ENCODE measurements around the gene RABL2B. TPM values are rescaled to one million over a fixed set of nuclear protein-coding genes. Genes with fewer than 3 reads are reported as not detected.

The RABL2B gene
- total RNA-seq, 1 experiment from 2014 or later: 19.0 TPM

- peaks cover 8 to 10% of the 10 kb centered on the region in 2 experiments for H3K4me1 Mint-ChIP-seq
- no peak overlapping the region for H3K9ac ChIP-seq (ENCODE audit: extremely low read depth, insufficient read length, low read length)
- no peak overlapping the region for H3K4me3 Mint-ChIP-seq
- no peak overlapping the region for H3T11ph ChIP-seq (ENCODE audit: low read length)
- no peak overlapping the region for H4K5ac ChIP-seq (ENCODE audit: insufficient read length, low read depth, low read length)
- H4K91ac ChIP-seq (ENCODE audit: insufficient read length, low read depth, low read length): no peak overlapping the region
- H3K23me2 ChIP-seq (ENCODE audit: insufficient read length, low read depth, low read length, poor library complexity, severe bottlenecking): peaks cover 9% of the 10 kb centered on the region
- H2BK5ac ChIP-seq (ENCODE audit: insufficient read length, low read length): no peak overlapping the region
- H3K27me3 ChIP-seq (ENCODE audit: insufficient read depth, low read length): peaks cover 25% of the 10 kb centered on the region; the same call in 1 of the 2 replicates
- H3K56ac ChIP-seq (ENCODE audit: insufficient read length, low read depth, low read length): no peak overlapping the region
- H2BK15ac ChIP-seq (ENCODE audit: low read depth, low read length): no peak overlapping the region
- H3K9me3 Mint-ChIP-seq: peaks cover 0 to 4% of the 10 kb centered on the region in 2 experiments; a peak in 1 of 5 replicates
- H3K79me1 ChIP-seq (ENCODE audit: insufficient read depth, low read depth, low read length, poor library complexity, severe bottlenecking): no peaks in the 10 kb centered on the region
- no peak overlapping the region for H2BK120ac ChIP-seq (ENCODE audit: low read depth, low read length, poor library complexity, severe bottlenecking)
- H4K20me1 ChIP-seq (ENCODE audit: control insufficient read depth, insufficient read depth, insufficient read length): no peaks in the 10 kb centered on the region
- H2BK20ac ChIP-seq (ENCODE audit: low read depth, low read length, poor library complexity, severe bottlenecking): no peak overlapping the region
- H2AFZ ChIP-seq (ENCODE audit: low read length): no peak overlapping the region
- DNase-seq: no peak
- H3K9me3 ChIP-seq (ENCODE audit: control insufficient read depth, low read depth, low read length): no peaks in the 10 kb centered on the region
- H3K79me2 ChIP-seq (ENCODE audit: insufficient read depth, low read length): no peaks in the 10 kb centered on the region
- no peak overlapping the region for H3K4me2 ChIP-seq (ENCODE audit: insufficient read depth, insufficient read length, low read length)
- H3K18ac ChIP-seq (ENCODE audit: insufficient read length, low read depth, low read length): no peak overlapping the region
- no peak overlapping the region for H3K23ac ChIP-seq (ENCODE audit: insufficient read length, low read depth, low read length)
- H4K8ac ChIP-seq (replicated peaks; ENCODE audit: insufficient read length, low read depth, low read length): no peak overlapping the region
- no peak for TF ChIP-seq CTCF (conservative IDR thresholded peaks at IDR 0.05)
- no peak overlapping the region for H2BK12ac ChIP-seq (ENCODE audit: insufficient read length, low read depth, low read length)
- no CpG with 5 or more reads among the region's 8 CpGs for WGBS (ENCODE audit: extremely low coverage, insufficient read length, low lambda C conversion rate)
- no peak overlapping the region for H2AK5ac ChIP-seq (ENCODE audit: insufficient read length, low read length)
- H3K27ac ChIP-seq (ENCODE audit: insufficient read length, low read depth, low read length): no peak overlapping the region
- H3K14ac ChIP-seq (ENCODE audit: insufficient read depth, low read length): no peak overlapping the region; the same call in 1 of the 2 replicates
- H3K4ac ChIP-seq (ENCODE audit: low read depth, low read length): no peak overlapping the region
- no peak overlapping the region for H3K27ac Mint-ChIP-seq
- H3K27me3 Mint-ChIP-seq (ENCODE audit: low read depth): peaks cover 53% of the 10 kb centered on the region
- no peaks in the 10 kb centered on the region for H3K4me1 ChIP-seq (ENCODE audit: insufficient read depth, low read length)
- H3K36me3 Mint-ChIP-seq (ENCODE audit: insufficient read depth in 1 of 3, low read depth in 3 of 3): peaks cover 4 to 14% (median 13%) of the 10 kb centered on the region in 3 experiments; a peak in 6 of 7 replicates
Measured at GRCh38 chr22:50724616-50725015, 58.8 kb downstream of the RABL2B start.
